IPS-15b (cell line): ENCODE results near the gene ZNF592.

Source experiments
- H3K27me3 ChIP-seq: one replicate; pipeline ENCODE4 v1.6.1; 2013; ENCODE audit warnings: low read length; ENCODE audit not compliant: control insufficient read depth, insufficient read depth
- H3K36me3 ChIP-seq: one replicate; pipeline ENCODE4 v1.6.1; 2013; ENCODE audit warnings: low read length; ENCODE audit not compliant: control insufficient read depth, insufficient read depth
- H3K4me1 ChIP-seq: one replicate; pipeline ENCODE4 v1.6.1; 2013; ENCODE audit warnings: mild to moderate bottlenecking, low read length; ENCODE audit not compliant: control insufficient read depth, insufficient read depth
- H3K4me3 ChIP-seq: one replicate; pipeline ENCODE4 v1.5.1; 2013; ENCODE audit warnings: low read depth, low read length
- H3K9ac ChIP-seq: one replicate; pipeline ENCODE4 v1.6.1; 2013; ENCODE audit warnings: low read depth, mild to moderate bottlenecking, low read length
- H3K9me3 ChIP-seq: one replicate; pipeline ENCODE4 v1.6.1; 2013; ENCODE audit warnings: mild to moderate bottlenecking, low read length; ENCODE audit not compliant: control insufficient read depth, insufficient read depth

Gene ZNF592

GRCh38 chr15:84783493-84784251, 35.3 kb downstream of the ZNF592 start:
- Histone ChIP-seq H3K27me3 (no peaks in the 10 kb centered on the region), H3K9ac (no peak overlapping the region), H3K4me3 (no peak overlapping the region), H3K36me3 (peaks cover 18% of the 10 kb centered on the region), H3K9me3 (no peaks in the 10 kb centered on the region), H3K4me1 (no peaks in the 10 kb centered on the region)

DNA sequence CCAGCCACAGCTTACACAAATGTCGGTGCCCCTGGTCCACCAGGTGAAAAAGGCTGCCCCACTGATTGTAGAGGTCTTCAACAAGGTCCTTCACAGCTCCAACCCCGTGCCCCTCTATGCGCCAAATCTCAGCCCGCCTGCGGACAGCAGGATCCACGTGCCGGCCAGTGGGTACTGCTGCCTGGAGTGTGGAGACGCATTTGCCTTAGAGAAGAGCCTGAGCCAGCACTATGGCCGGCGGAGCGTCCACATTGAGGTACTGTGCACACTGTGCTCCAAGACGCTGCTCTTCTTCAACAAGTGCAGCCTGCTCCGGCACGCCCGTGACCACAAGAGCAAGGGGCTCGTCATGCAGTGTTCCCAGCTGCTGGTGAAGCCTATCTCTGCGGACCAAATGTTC, 35.9 kb downstream of the ZNF592 start:
- Histone ChIP-seq H3K9me3 (no peaks in the 10 kb centered on the region), H3K4me1 (peaks cover 1% of the 10 kb centered on the region), H3K36me3 (peaks cover 18% of the 10 kb centered on the region), H3K4me3 (no peak overlapping the region), H3K9ac (no peak overlapping the region), H3K27me3 (no peaks in the 10 kb centered on the region)

DNA sequence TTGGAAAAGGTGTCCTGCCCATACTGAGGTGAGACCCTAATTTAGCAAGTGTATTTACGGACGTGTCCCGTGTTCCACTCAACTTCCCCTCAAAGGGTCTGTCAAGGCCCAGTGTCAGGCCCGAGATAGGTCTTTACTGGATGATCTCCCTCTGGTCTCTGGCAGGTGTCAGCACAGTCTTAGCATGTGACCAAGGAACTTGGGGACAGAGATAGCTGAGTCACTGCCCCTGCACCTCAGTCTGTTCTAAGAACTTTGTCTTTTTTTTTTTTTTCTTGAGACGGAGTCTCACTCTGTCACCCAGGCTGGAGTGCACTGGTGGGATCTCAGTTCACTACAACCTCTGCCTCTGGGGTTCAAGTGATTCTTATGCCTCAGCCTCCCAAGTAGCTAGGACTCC, 36.7 kb downstream of the ZNF592 start:
- Histone ChIP-seq H3K9me3 (no peaks in the 10 kb centered on the region), H3K4me3 (no peak overlapping the region), H3K9ac (no peak overlapping the region), H3K27me3 (no peaks in the 10 kb centered on the region), H3K4me1 (peaks cover 7% of the 10 kb centered on the region), H3K36me3 (peaks cover 18% of the 10 kb centered on the region)

- no peaks in the 10 kb centered on the region for H3K9me3 ChIP-seq
- no peaks in the 10 kb centered on the region for H3K27me3 ChIP-seq
- peaks cover 7% of the 10 kb centered on the region for H3K4me1 ChIP-seq
- H3K36me3 ChIP-seq, result peaks cover 20% of the 10 kb centered on the region
- H3K4me3 ChIP-seq, result no peak overlapping the region
- H3K9ac ChIP-seq, result no peak overlapping the region
Observed at GRCh38 chr15:84788500-84788899, 40.1 kb downstream of the ZNF592 start.

- Histone ChIP-seq H3K36me3 (peaks cover 10% of the 10 kb centered on the region), H3K4me1 (peaks cover 7% of the 10 kb centered on the region), H3K27me3 (no peaks in the 10 kb centered on the region), H3K9ac (no peak overlapping the region), H3K4me3 (no peak overlapping the region), H3K9me3 (no peaks in the 10 kb centered on the region)
Observed at GRCh38 chr15:84789762-84790161, 41.4 kb downstream of the ZNF592 start.

- no peak overlapping the region for H3K4me3 ChIP-seq
- peaks cover 7% of the 10 kb centered on the region for H3K4me1 ChIP-seq
- no peaks in the 10 kb centered on the region for H3K27me3 ChIP-seq
- H3K9me3 ChIP-seq, result no peaks in the 10 kb centered on the region
- peaks cover 6% of the 10 kb centered on the region for H3K36me3 ChIP-seq
- no peak overlapping the region for H3K9ac ChIP-seq
Observed at GRCh38 chr15:84790676-84791075, 42.3 kb downstream of the ZNF592 start.

GRCh38 chr15:84791763-84792162, 43.4 kb downstream of the ZNF592 start:
- H3K9ac ChIP-seq, result no peak overlapping the region
- H3K4me3 ChIP-seq, result no peak overlapping the region
- peaks cover 7% of the 10 kb centered on the region for H3K4me1 ChIP-seq
- H3K27me3 ChIP-seq, result no peaks in the 10 kb centered on the region
- H3K36me3 ChIP-seq, result peaks cover 6% of the 10 kb centered on the region
- H3K9me3 ChIP-seq, result no peaks in the 10 kb centered on the region

- Histone ChIP-seq H3K36me3 (peaks cover 18% of the 10 kb centered on the region), H3K4me3 (no peak overlapping the region), H3K9me3 (no peaks in the 10 kb centered on the region), H3K27me3 (no peaks in the 10 kb centered on the region), H3K9ac (no peak overlapping the region), H3K4me1 (peaks cover 7% of the 10 kb centered on the region)
Observed at GRCh38 chr15:84793431-84794161, 45.2 kb downstream of the ZNF592 start.

DNA sequence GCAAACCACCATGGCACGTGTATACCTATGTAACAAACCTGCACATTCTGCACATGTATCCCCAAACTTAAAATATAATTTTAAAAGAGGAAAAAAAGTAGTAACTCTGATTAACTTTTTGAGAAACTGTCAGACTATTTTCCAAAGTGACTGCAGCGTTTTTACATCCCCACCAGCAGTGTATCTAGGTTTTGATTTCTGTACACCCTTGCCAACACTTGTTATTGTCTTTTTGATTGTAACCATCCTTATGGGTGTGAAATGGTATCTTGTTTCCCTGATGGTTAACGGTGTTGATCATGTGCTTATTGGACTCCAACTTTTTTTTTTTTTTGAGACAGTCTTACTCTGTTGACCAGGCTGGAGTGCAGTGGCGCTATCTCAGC, 45.8 kb downstream of the ZNF592 start:
- H3K4me3 ChIP-seq, result no peak overlapping the region
- peaks cover 7% of the 10 kb centered on the region for H3K4me1 ChIP-seq
- H3K36me3 ChIP-seq, result peaks cover 23% of the 10 kb centered on the region
- no peaks in the 10 kb centered on the region for H3K9me3 ChIP-seq
- no peak overlapping the region for H3K9ac ChIP-seq
- no peaks in the 10 kb centered on the region for H3K27me3 ChIP-seq

DNA sequence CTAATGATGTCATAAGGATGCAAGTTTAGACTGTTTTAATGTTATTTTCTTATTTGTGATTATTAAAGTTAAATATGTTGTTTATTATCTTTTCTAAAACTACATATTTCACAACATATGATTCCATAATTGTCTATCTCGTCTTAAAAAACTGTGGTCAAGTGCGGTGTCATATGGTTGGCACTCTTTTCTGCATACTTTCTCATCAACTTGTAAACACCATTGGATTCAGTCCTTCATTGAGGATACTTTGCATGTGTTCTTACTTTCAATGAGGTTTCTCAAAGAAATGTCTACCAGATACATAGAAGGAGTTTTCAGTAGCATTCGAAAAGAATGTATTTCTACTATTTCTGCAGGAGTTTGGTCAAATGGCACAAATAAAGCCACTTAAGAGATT, 46.8 kb downstream of the ZNF592 start:
- Histone ChIP-seq H3K9me3 (no peaks in the 10 kb centered on the region), H3K4me1 (no peaks in the 10 kb centered on the region), H3K4me3 (no peak overlapping the region), H3K36me3 (peaks cover 33% of the 10 kb centered on the region), H3K27me3 (no peaks in the 10 kb centered on the region), H3K9ac (no peak overlapping the region)

GRCh38 chr15:84797212-84797611, 48.8 kb downstream of the ZNF592 start:
- H3K27me3 ChIP-seq, result no peaks in the 10 kb centered on the region
- H3K4me1 ChIP-seq, result no peaks in the 10 kb centered on the region
- peaks cover 37% of the 10 kb centered on the region for H3K36me3 ChIP-seq
- no peaks in the 10 kb centered on the region for H3K9me3 ChIP-seq
- no peak overlapping the region for H3K4me3 ChIP-seq
- no peak overlapping the region for H3K9ac ChIP-seq

DNA sequence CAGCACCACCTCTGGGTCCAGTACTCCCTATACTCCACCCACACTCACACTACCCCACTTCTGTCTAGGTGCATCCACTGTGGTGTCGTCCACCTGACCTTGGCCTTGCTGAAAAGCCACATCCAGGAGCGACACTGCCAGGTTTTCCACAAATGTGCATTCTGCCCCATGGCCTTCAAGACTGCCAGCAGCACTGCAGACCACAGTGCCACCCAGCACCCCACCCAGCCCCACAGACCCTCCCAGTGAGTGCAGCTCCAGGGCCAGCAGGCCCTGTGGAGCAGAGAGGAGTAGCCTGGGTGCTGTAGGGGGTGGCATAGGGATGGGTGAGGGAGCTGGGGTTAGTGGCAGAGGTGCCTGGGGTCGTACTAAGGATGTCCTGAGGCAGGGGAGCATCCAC, 49.4 kb downstream of the ZNF592 start:
- Histone ChIP-seq H3K9me3 (no peaks in the 10 kb centered on the region), H3K4me3 (no peak overlapping the region), H3K4me1 (no peaks in the 10 kb centered on the region), H3K9ac (no peak overlapping the region), H3K27me3 (no peaks in the 10 kb centered on the region), H3K36me3 (peaks cover 38% of the 10 kb centered on the region)
